Liver (tissue), 9 donors: Measurements from ENCODE around the gene CLIC6. TPM values are rescaled to one million over a fixed set of nuclear protein-coding genes. Genes with fewer than 3 reads are reported as not detected.

Experiments used
- DNase-seq: peaks from one replicate; pipeline ENCODE4 v3.0.0-alpha.2; 2017; ENCODE audit warnings: low spot score
- H3K27ac ChIP-seq, 2 donors: one replicate each; pipeline ENCODE4 v1.7.0; 2013; ENCODE audit warnings: inconsistent platforms in 2 of 2, low read length in 2 of 2, control low read depth in 1 of 2, low read depth in 1 of 2, mild to moderate bottlenecking in 1 of 2
- H3K27me3 ChIP-seq, 4 donors: one replicate each; pipeline versions ENCODE4 v1.6.1 to v1.7.0; 2013; ENCODE audit warnings: low read length in 3 of 4, inconsistent platforms in 1 of 4, mild to moderate bottlenecking in 1 of 4, moderate library complexity in 1 of 4; ENCODE audit not compliant: control insufficient read depth in 4 of 4, insufficient read depth in 4 of 4
- H3K36me3 ChIP-seq, 4 donors: one replicate each; pipeline versions ENCODE4 v1.6.1 to v1.7.0; 2013; ENCODE audit warnings: low read length in 3 of 4, mild to moderate bottlenecking in 3 of 4, low read depth in 1 of 4, moderate library complexity in 1 of 4; ENCODE audit not compliant: control insufficient read depth in 4 of 4, insufficient read depth in 3 of 4
- H3K4me1 ChIP-seq, 4 donors: one replicate each; pipeline versions ENCODE4 v1.6.1 to v1.7.0; 2013; ENCODE audit warnings: low read length in 3 of 4, mild to moderate bottlenecking in 3 of 4, moderate library complexity in 1 of 4; ENCODE audit not compliant: control insufficient read depth in 4 of 4, insufficient read depth in 4 of 4
- H3K4me3 ChIP-seq, 3 donors: one replicate each; pipeline versions ENCODE4 v1.6.1 to v1.7.0; 2013; ENCODE audit warnings: low read length in 3 of 3, control low read depth in 1 of 3, low read depth in 1 of 3, mild to moderate bottlenecking in 1 of 3
- H3K9ac ChIP-seq, 2 donors: one replicate each; pipeline ENCODE4 v1.7.0; 2013; ENCODE audit warnings: low read length in 2 of 2, mild to moderate bottlenecking in 2 of 2, moderate library complexity in 2 of 2, control low read depth in 1 of 2, low read depth in 1 of 2
- H3K9me3 ChIP-seq, 4 donors: one replicate each; pipeline versions ENCODE4 v1.6.1 to v1.7.0; 2013; ENCODE audit warnings: low read length in 3 of 4; ENCODE audit not compliant: control insufficient read depth in 4 of 4
- ATF3 ChIP-seq: IDR thresholded peaks from 2 replicates; pipeline ENCODE4 v1.6.1; 2016; ENCODE audit warnings: antibody characterized with exemption
- CTCF ChIP-seq: fragments of 150-350 bp; IDR thresholded peaks from 2 replicates; pipeline ENCODE4 v1.5.1; 2017; ENCODE audit warnings: improper control_type of control experiment, low read depth, low read length; ENCODE audit not compliant: missing input control
- FOXA2 ChIP-seq: IDR thresholded peaks from 2 replicates; pipeline ENCODE4 v1.6.1; 2016; ENCODE audit warnings: antibody characterized with exemption
- GABPA ChIP-seq, 2 donors: IDR thresholded peaks in 1 of 2; conservative IDR thresholded peaks in 1 of 2; 2 replicates each; pipeline ENCODE4 v1.6.1; 2016; ENCODE audit warnings: antibody characterized with exemption in 2 of 2, mild to moderate bottlenecking in 1 of 2, moderate library complexity in 1 of 2
- HNF4A ChIP-seq, 2 donors: conservative IDR thresholded peaks; 2 replicates each; pipeline ENCODE4 v1.6.1; 2016; ENCODE audit warnings: antibody characterized with exemption in 2 of 2, mild to moderate bottlenecking in 2 of 2
- JUND ChIP-seq, 2 donors: IDR thresholded peaks; 2 replicates each; pipeline ENCODE4 v1.6.1; 2016; ENCODE audit warnings: antibody characterized with exemption in 2 of 2
- REST ChIP-seq: IDR thresholded peaks from 2 replicates; pipeline ENCODE4 v1.6.1; 2016; ENCODE audit warnings: antibody characterized with exemption, mild to moderate bottlenecking
- RXRA ChIP-seq, 2 donors: IDR thresholded peaks; 2 replicates each; pipeline ENCODE4 v1.6.1; 2017 to 2018; ENCODE audit warnings: antibody characterized with exemption in 2 of 2, mild to moderate bottlenecking in 1 of 2
- TAF1 ChIP-seq: conservative IDR thresholded peaks from 2 replicates; pipeline ENCODE4 v1.6.1; 2016; ENCODE audit warnings: antibody characterized with exemption, mild to moderate bottlenecking
- YY1 ChIP-seq: IDR thresholded peaks from 2 replicates; pipeline ENCODE4 v1.6.1; 2016; ENCODE audit warnings: antibody characterized with exemption, mild to moderate bottlenecking
- ZBTB33 ChIP-seq: IDR thresholded peaks from 2 replicates; pipeline ENCODE4 v1.6.1; 2016; ENCODE audit warnings: antibody characterized with exemption
- WGBS: extraction: QIAGEN DNeasy Blood & Tissue Kit; methylation state at CpG from one replicate; pipeline ENCODE4 v1.1.7; 2013; 5-methylcytosine and 5-hydroxymethylcytosine counted together
- polyA plus RNA-seq, 2 donors: library from polyadenylated mRNA; stranded (reverse) in 1 of 2; unstranded in 1 of 2; fragments of 200-250 nt in 1 of 2; fragments of >200 nt in 1 of 2; fragmentation: Nextera tagmentation in 1 of 2; extraction: Ambion mirVana in 1 of 2; gene quantifications; one replicate each; pipeline versions ENCODE4 v1.2.1 to v1.2.3, GENCODE V29; 2013 to 2015
- total RNA-seq, 2 donors: library from RNA; depleted of rRNA; stranded (reverse); fragments of >200 nt; gene quantifications; one replicate each; pipeline ENCODE4 v1.2.3, GENCODE V29; 2014
- donor health status: healthy.
- donor health status: healthy.
- donor health status: healthy.
- donor health status: healthy.
- donor health status: healthy.

CLIC6 gene
- total and polyA plus RNA-seq, 4 donors, result 0.05 to 0.59 (median 0.23) TPM

- no peak overlapping the region for H3K4me3 ChIP-seq
- H3K27ac ChIP-seq, result no peak overlapping the region
- H3K4me1 ChIP-seq, result peaks cover 0 to 8% (median 3%) of the 10 kb centered on the region in 4 donors
- no peaks in the 10 kb centered on the region for H3K36me3 ChIP-seq
- 71% methylated on average over 2 of the region's 2 CpGs for WGBS
- no peak for DNase-seq
- no peaks in the 10 kb centered on the region for H3K9me3 ChIP-seq
- H3K9ac ChIP-seq, result no peak overlapping the region
- TF ChIP-seq JUND (IDR thresholded peaks at IDR 0.05) (no peak), HNF4A (conservative IDR thresholded peaks at IDR 0.05) (no peak), ZBTB33 (no peak), TAF1 (no peak), RXRA (IDR thresholded peaks at IDR 0.05) (no peak)
- peaks cover 0 to 13% (median 0%) of the 10 kb centered on the region in 4 donors for H3K27me3 ChIP-seq
Measured at GRCh38 chr21:34690793-34691175, 22.0 kb downstream of the CLIC6 start.

GRCh38 chr21:34691390-34692032 is 22.7 kb downstream of the CLIC6 start:
- no peak overlapping the region for H3K9ac ChIP-seq

More at GRCh38 chr21:34691390-34692032, 22.7 kb downstream of the CLIC6 start:
- Histone ChIP-seq H3K4me1 (peaks cover 0 to 8% (median 3%) of the 10 kb centered on the region in 4 donors), H3K4me3 (no peak overlapping the region), H3K27ac (no peak overlapping the region), H3K36me3 (no peaks in the 10 kb centered on the region), H3K9me3 (no peaks in the 10 kb centered on the region), H3K27me3 (peaks cover 0 to 13% (median 0%) of the 10 kb centered on the region in 4 donors)
- 51% methylated on average over 5 of the region's 5 CpGs for WGBS
- no peak for DNase-seq
- TF ChIP-seq JUND (IDR thresholded peaks at IDR 0.05) (no peak), YY1 (no peak), RXRA (IDR thresholded peaks at IDR 0.05) (no peak), GABPA (IDR thresholded peaks at IDR 0.05 in 1 of 2, conservative IDR thresholded peaks at IDR 0.05 in 1 of 2) (no peak), FOXA2 (no peak), ATF3 (no peak), TAF1 (no peak), CTCF (no peak), REST (no peak)
